Measurements from ENCODE around the gene OBSCN. TPM values are rescaled to one million over a fixed set of nuclear protein-coding genes. Genes with fewer than 3 reads are reported as not detected.

OBSCN gene
- total and polyA plus RNA-seq, 2 donors (not counting 3 experiments of a cell fraction or from before 2014, with no cell fraction given), result 1.5 to 2.9 TPM

DNA sequence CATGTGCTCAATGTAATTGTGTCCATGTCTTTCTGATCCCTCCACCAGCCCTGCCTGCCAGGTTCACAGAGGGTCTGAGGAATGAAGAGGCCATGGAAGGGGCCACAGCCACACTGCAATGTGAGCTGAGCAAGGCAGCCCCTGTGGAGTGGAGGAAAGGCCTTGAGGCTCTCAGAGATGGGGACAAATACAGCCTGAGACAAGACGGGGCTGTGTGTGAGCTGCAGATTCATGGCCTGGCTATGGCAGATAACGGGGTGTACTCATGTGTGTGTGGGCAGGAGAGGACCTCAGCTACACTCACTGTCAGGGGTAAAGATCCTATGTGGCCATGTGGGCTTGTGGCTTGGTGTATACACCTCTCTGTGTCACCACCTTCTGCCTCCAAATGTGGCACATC lies 91.4 kb downstream of the OBSCN start:
- Histone ChIP-seq H3K9me3 (replicated peaks; ENCODE audit: control insufficient read depth, insufficient read depth, low read length) (peaks cover 3% of the 10 kb centered on the region), H3K27ac (ENCODE audit: insufficient read depth, low read depth, low read length) (no peak overlapping the region), H3K79me2 (ENCODE audit: control insufficient read depth, insufficient read depth, low read length) (no peaks in the 10 kb centered on the region), H3K4me2 (ENCODE audit: insufficient read depth, low read length) (no peak overlapping the region), H4K20me1 (replicated peaks; ENCODE audit: control insufficient read depth, extremely low read depth, insufficient read depth, low read length) (no peaks in the 10 kb centered on the region), H3K27me3 (ENCODE audit: control insufficient read depth in 2 of 2, insufficient read depth in 2 of 2, low read length in 2 of 2) (no peaks in the 10 kb centered on the region), H3K4me3 (replicated peaks in 1 of 3; ENCODE audit: insufficient read depth in 1 of 3, low read depth in 1 of 3, low read length in 3 of 3) (no peak overlapping the region), H3K36me3 (ENCODE audit: control insufficient read depth in 2 of 2, extremely low read depth in 1 of 2, insufficient read depth in 2 of 2, low read length in 2 of 2) (no peaks in the 10 kb centered on the region), H2AFZ (ENCODE audit: low read depth, low read length) (no peak overlapping the region), H3K9me1 (replicated peaks; ENCODE audit: control insufficient read depth, extremely low read depth, insufficient read depth, low read length) (no peaks in the 10 kb centered on the region), H3K9ac (replicated peaks; ENCODE audit: extremely low read depth, insufficient read depth, low read length) (no peak overlapping the region), H3K4me1 (ENCODE audit: control insufficient read depth, extremely low read depth, insufficient read depth, low read length) (no peaks in the 10 kb centered on the region)
- POLR2A ChIA-PET, result no interaction called here
- intact Hi-C loops (cut with micrococcal nuclease) (no loop called here), dilution Hi-C loops (cut with MboI; ENCODE audit: extremely low pct_ligation_motif_present, low sequenced_read_pairs) (no loop called here)
- BruUV-seq (replicated peaks), result no TSS peak
- DNase-seq (ENCODE audit: low read depth, low spot score) (no peak), FAIRE-seq (no peak)
- CTCF ChIA-PET, result no interaction called here
- no peak for TF ChIP-seq MYC (IDR thresholded peaks at IDR 0.05; ENCODE audit: low read depth, low read length)
- TF ChIP-seq EZH2 (IDR thresholded peaks at IDR 0.05; ENCODE audit: borderline replicate concordance, low read depth, low read length, severe bottlenecking), result no peak
- no peak for TF ChIP-seq POLR2AphosphoS5 (IDR thresholded peaks at IDR 0.05; ENCODE audit: insufficient read depth, low read depth, low read length)

DNA sequence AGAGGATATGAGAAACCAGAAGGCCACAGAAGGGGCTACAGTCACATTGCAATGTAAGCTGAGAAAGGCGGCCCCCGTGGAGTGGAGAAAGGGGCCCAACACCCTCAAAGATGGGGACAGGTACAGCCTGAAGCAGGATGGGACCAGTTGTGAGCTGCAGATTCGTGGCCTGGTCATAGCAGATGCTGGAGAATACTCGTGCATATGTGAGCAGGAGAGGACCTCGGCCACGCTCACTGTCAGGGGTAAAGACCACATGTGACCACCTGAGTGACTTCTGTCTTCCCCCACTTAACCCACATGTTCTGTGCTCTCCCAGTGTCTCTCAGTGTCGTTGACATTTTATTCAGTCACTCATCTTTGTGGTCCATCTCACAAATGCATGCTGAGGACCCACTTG lies 92.1 kb downstream of the OBSCN start:
- TF ChIP-seq EZH2 (IDR thresholded peaks at IDR 0.05; ENCODE audit: borderline replicate concordance, low read depth, low read length, severe bottlenecking) (no peak), GATA2 (IDR thresholded peaks at IDR 0.05; ENCODE audit: insufficient read depth, insufficient read length, low read depth, low read length) (no peak), POLR2A (IDR thresholded peaks at IDR 0.05; ENCODE audit: low read depth, low read length) (no peak), JUN (IDR thresholded peaks at IDR 0.05; ENCODE audit: borderline replicate concordance, insufficient read depth, insufficient read length, low read depth) (no peak), MAX (IDR thresholded peaks at IDR 0.05; ENCODE audit: insufficient read depth, insufficient read length) (no peak), POLR2AphosphoS5 (IDR thresholded peaks at IDR 0.05; ENCODE audit: insufficient read depth, low read depth, low read length) (no peak), CTCF (IDR thresholded peaks at IDR 0.05; ENCODE audit: extremely low read depth in 1 of 2, insufficient read depth in 1 of 2, low read depth in 1 of 2, low read length in 2 of 2) (no peak), FOS (IDR thresholded peaks at IDR 0.05; ENCODE audit: borderline replicate concordance, insufficient read depth, low read length) (no peak), MYC (IDR thresholded peaks at IDR 0.05; ENCODE audit: low read depth, low read length) (no peak)
- FAIRE-seq, result no peak
- no peak overlapping the region for H2AFZ ChIP-seq (ENCODE audit: low read depth, low read length)
- no peak overlapping the region for H3K4me2 ChIP-seq (ENCODE audit: insufficient read depth, low read length)
- BruUV-seq (replicated peaks), result no TSS peak
- CTCF ChIA-PET, result no interaction called here
- POLR2A ChIA-PET, result no interaction called here
- H3K79me2 ChIP-seq (ENCODE audit: control insufficient read depth, insufficient read depth, low read length), result no peaks in the 10 kb centered on the region
- H4K20me1 ChIP-seq (replicated peaks; ENCODE audit: control insufficient read depth, extremely low read depth, insufficient read depth, low read length), result no peaks in the 10 kb centered on the region
- dilution Hi-C loops (cut with MboI; ENCODE audit: extremely low pct_ligation_motif_present, low sequenced_read_pairs), result no loop called here
- no peaks in the 10 kb centered on the region for H3K4me1 ChIP-seq (ENCODE audit: control insufficient read depth, extremely low read depth, insufficient read depth, low read length)
- no peak overlapping the region for H3K4me3 ChIP-seq (replicated peaks in 1 of 3; ENCODE audit: insufficient read depth in 1 of 3, low read depth in 1 of 3, low read length in 3 of 3)
- no peak for DNase-seq (ENCODE audit: low read depth, low spot score)
- H3K9me1 ChIP-seq (replicated peaks; ENCODE audit: control insufficient read depth, extremely low read depth, insufficient read depth, low read length), result no peaks in the 10 kb centered on the region
- H3K9ac ChIP-seq (replicated peaks; ENCODE audit: extremely low read depth, insufficient read depth, low read length), result no peak overlapping the region
- peaks cover 3% of the 10 kb centered on the region for H3K9me3 ChIP-seq (replicated peaks; ENCODE audit: control insufficient read depth, insufficient read depth, low read length)
- no peaks in the 10 kb centered on the region for H3K36me3 ChIP-seq (ENCODE audit: control insufficient read depth in 2 of 2, extremely low read depth in 1 of 2, insufficient read depth in 2 of 2, low read length in 2 of 2)
- H3K27me3 ChIP-seq (ENCODE audit: control insufficient read depth in 2 of 2, insufficient read depth in 2 of 2, low read length in 2 of 2), result no peaks in the 10 kb centered on the region
- intact Hi-C loops (cut with micrococcal nuclease), result no loop called here
- H3K27ac ChIP-seq (ENCODE audit: insufficient read depth, low read depth, low read length), result no peak overlapping the region
